HG02642 (cell line): ENCODE measurements around the gene TMED8.

Source experiments
- ATAC-seq: cut with Tn5 transposase; IDR thresholded peaks from one replicate; pipeline ENCODE4 v1.9.1; 2021; ENCODE audit warnings: mild to moderate bottlenecking; ENCODE audit not compliant: unreplicated experiment, poor library complexity

Gene TMED8

DNA sequence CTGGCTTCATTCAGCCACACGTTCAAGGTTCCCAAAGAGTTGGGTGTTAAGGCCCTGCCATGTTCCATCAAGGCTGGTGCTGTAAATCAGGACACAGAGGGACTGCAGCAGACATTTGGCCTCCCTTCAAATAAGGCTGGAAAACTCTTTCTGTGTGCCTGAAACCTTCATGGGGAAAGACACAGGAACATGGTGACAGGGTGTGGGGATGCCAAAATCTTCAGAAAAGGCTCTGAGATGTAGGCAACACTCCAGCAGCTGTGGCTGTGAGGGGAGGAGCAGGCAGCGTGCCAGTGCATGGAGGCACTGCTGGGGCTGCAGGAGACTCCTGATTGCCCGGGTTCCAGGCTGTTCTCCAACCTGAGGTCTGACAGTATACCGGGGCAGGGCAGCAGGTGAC, 71.2 kb downstream of the TMED8 start:
- ATAC-seq = no peak

DNA sequence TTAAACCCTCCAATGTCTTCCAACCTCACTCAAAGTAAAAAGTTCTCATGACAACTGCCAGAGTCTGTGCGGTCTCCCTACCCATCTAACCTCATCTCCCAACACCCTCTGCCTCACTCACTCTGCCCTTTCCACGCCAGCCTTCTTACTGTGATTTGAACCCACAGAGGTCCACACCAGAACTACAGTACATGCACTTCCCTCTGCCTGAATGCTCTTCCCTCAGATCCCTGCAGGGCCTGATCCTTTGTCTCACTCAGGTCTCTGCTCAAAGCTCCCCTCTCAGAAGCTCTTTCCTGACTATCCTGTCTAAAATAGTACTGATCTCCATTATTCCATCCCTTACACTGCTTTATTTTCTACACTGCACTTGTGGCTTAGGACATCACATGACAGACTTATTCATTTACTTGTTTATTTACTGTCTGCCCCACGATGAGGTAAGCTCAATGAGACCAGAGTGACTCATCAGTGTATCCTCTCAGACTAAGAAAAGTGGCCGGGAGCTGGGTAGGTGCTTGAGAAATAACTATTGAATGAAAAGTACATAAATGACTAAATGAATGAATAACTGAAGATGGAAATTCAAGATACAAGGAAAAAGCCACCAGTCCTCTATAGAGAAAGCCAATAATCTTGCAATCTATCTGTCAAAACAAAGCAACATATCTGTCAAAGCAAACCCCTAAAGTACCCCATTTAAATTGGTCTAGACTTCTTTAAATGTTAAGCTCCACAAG, 73.3 kb downstream of the TMED8 start:
- no peak for ATAC-seq

DNA sequence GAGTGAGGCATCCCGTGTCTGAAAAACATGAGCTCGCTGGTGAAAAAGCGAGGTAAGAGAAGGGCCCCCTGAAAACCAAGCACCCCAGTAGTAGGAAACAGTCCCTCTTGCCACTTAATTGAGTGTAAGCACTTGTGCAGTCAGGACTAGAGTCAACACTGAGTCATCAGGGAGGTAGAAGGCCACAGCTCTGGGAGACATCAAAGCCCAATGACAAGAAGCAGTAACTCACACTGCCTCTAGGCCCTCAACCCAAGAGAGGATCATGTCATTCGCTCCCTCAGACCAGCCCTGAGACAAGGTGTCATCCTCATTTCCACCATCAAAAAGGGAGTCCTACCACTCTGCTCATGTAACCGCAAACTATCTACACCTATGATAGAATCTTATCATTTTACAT, 74.0 kb downstream of the TMED8 start:
- ATAC-seq = no peak

DNA sequence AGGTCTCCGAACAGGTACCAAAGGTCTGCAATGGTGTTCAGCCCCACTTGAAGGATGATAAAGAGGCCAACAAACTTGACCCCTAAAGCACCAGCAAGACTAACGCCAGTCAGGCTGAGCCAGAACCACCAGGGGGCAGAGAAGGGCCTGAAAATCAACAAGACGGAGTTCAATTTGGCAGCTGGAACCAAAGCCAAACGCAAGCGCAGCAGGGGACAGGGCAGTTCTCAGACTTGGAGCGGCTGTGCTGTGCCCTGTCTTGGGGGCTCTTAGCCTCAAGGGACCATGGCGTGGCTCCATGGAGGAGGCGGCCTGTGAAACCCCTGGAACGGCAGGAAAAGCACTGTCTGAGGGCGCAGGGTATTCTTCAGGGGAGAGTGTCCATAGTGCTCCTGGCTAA, 75.8 kb downstream of the TMED8 start:
- ATAC-seq = no peak

DNA sequence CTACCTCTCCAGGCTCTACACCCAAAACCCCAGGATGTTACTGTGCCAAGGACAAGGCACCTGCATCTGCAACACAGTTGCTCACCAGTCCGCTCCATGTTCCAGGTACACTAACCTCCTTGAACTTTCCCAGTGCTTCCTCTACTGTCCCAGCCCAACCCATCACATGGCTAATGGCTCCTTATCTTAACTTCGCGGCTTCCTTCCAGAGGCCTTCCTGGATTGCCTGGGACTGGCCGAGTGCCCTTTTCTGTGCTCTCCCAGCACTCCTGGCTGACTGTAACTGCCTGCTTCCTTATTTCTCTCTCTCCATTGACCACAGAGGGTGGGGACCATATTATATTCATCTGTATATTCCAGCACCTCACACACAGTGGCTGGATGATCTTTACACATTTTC, 77.1 kb downstream of the TMED8 start:
- ATAC-seq = no peak

DNA sequence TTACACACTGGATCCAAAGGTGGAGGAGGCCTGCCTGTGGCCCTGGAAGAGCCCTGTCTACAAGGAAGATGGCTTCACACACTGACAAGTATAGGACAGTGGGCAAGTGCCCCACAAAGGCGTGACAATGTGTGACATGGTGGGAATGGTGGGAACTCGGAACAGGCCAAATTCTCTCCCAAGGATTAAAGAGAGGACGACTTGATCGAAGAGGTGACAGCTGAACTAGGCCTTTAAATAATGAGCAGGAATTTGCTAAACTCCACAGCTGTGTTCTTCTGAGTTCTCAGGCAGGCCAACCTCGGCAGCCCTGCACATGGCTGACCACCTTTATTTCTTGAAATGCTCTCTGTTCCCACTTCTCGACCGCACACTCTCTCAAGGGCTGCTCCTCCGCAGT, 80.0 kb downstream of the TMED8 start:
- ATAC-seq = no peak

DNA sequence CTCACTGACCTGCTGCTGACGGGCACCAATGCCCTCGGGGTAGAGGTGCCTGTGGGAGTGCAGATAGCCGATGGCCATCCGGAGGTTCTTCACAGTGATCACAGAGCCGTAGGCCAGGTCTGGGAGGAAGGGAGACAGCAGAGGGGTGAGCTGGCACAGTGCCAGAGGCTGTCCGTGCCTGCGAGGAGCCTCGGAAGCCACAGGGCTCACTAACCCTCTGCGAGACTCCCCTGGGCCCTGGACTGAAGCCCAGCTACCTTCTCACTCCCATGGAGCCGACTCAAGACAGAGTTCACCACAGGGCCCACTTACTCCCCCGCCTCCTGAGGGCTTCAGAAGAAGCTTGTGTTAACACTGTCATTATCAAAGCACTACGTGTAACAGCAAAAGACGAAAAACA, 80.7 kb downstream of the TMED8 start:
- no peak for ATAC-seq

DNA sequence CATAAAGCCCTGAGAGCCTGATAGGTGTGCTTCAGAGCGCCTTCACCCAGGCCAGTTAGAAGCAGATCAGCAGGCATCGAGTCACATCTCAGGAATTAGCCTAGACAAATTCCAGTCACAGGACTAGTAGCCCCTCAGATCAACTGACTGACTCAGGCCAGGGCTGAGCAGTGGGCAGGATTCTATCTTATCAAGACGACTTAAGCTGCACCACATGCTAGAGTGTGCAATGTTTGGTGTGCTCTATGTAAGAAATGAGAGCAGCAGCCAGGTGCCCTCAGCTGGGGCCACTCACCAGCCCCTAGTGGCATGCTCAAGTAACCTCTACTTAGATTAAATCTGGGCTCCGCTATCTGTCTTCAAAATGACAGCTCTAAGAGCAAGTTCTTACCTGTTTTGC, 86.2 kb downstream of the TMED8 start:
- no peak for ATAC-seq

DNA sequence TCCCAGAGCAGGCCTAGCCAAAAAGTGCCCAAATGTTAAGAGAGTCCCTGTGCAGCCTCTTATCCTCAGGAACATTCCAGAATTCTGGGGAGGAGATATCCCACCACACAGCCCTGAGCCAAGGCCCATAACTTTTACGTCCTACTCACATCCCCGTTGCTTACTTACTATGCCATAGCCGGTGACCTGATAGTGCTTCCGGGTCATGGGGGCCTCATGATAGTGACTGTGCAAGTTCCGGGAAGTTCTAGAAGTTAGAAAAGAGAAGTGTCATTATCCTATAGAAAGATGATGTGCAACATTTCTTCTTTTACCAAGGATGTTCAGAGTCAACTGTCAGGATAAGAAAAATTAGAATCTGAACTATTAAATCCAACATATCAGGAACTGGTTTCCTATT, 90.3 kb downstream of the TMED8 start:
- no peak for ATAC-seq
